ENCODE measurements around the gene HOMER2.

GRCh38 chr15:82970078-82970686 is 17.7 kb upstream of the HOMER2 start:
- TF ChIP-seq CTCF (IDR thresholded peaks at IDR 0.05; ENCODE audit: low read depth, low read length) (no peak), EZH2phosphoT487 (IDR thresholded peaks at IDR 0.05; ENCODE audit: low read depth) (no peak)
